GM11168 (cell line): ENCODE data around the gene TMEM100.

Experiments
- in situ Hi-C: fragments of 300-500 bp; cut with MboI; formaldehyde crosslinking; loops from one replicate; pipeline ENCODE4 v1.12.0; 2022; ENCODE audit warnings: low sequenced_read_pairs; ENCODE audit not compliant: unreplicated experiment

Gene TMEM100

GRCh38 chr17:55722742-55723487 lies at the start of gene TMEM100:
Gene TMEM100 (minus strand): TSS chr17:55722864. CDS start chr17:55721070, 1,794 bp downstream.
- in situ Hi-C loops = loop anchor here (25.0 kb wide), 1 partner anchor 186 kb away; no protein-coding TSS in a partner anchor

- in situ Hi-C loops = no loop called here
Measured at GRCh38 chr17:55772086-55772485, 49.4 kb upstream of the TMEM100 start.

GRCh38 chr17:55770196-55770870 lies 47.7 kb upstream of the TMEM100 start:
- in situ Hi-C loops = no loop called here

GRCh38 chr17:55769625-55770000 lies 46.9 kb upstream of the TMEM100 start:
- in situ Hi-C loops = no loop called here

GRCh38 chr17:55768936-55769624 lies 46.4 kb upstream of the TMEM100 start:
- in situ Hi-C loops = no loop called here

- in situ Hi-C loops = no loop called here
Measured at GRCh38 chr17:55765472-55765871, 42.8 kb upstream of the TMEM100 start.

GRCh38 chr17:55764610-55765009 lies 41.9 kb upstream of the TMEM100 start:
- in situ Hi-C loops = no loop called here

- in situ Hi-C loops = no loop called here
Measured at GRCh38 chr17:55763856-55764255, 41.2 kb upstream of the TMEM100 start.

- in situ Hi-C loops = no loop called here
Measured at GRCh38 chr17:55762086-55762858, 39.6 kb upstream of the TMEM100 start.

- in situ Hi-C loops = no loop called here
Measured at GRCh38 chr17:55760643-55761355, 38.1 kb upstream of the TMEM100 start.

- in situ Hi-C loops = no loop called here
Measured at GRCh38 chr17:55758171-55758570, 35.5 kb upstream of the TMEM100 start.

GRCh38 chr17:55757659-55758058 lies 35.0 kb upstream of the TMEM100 start:
- in situ Hi-C loops = no loop called here

GRCh38 chr17:55756689-55757088 lies 34.0 kb upstream of the TMEM100 start:
- in situ Hi-C loops = no loop called here

GRCh38 chr17:55751720-55752250 lies 29.1 kb upstream of the TMEM100 start:
- in situ Hi-C loops = no loop called here

GRCh38 chr17:55750750-55751657 lies 28.3 kb upstream of the TMEM100 start, which contains the start of gene PCTP:
Gene PCTP (plus strand): TSS chr17:55751051. CDS start chr17:55751104, 53 bp downstream.
- in situ Hi-C loops = no loop called here

- in situ Hi-C loops = no loop called here
Measured at GRCh38 chr17:55749985-55750384, 27.3 kb upstream of the TMEM100 start.

GRCh38 chr17:55748841-55749240 lies 26.2 kb upstream of the TMEM100 start:
- in situ Hi-C loops = no loop called here

- in situ Hi-C loops = no loop called here
Measured at GRCh38 chr17:55747209-55747608, 24.5 kb upstream of the TMEM100 start.
